Activated T-cell treated with anti-CD3 and anti-CD28 coated beads, Interleukin-2, amount 50 U/mL, for 24 hours (primary cell): ENCODE measurements around the gene CHD2.

ENCODE experiments used
- DNase-seq: peaks from one replicate; pipeline ENCODE4 v3.0.0-alpha.2; 2020
- H3K27ac Mint-ChIP-seq: 2 replicates; pipeline ENCODE4 v1.8.0; 2020; ENCODE audit warnings: mild to moderate bottlenecking, mixed read lengths
- H3K27me3 Mint-ChIP-seq: 2 replicates; pipeline ENCODE4 v1.8.0; 2020; ENCODE audit warnings: mixed read lengths
- H3K36me3 Mint-ChIP-seq: 2 replicates; pipeline ENCODE4 v1.8.0; 2020; ENCODE audit warnings: low read depth, mixed read lengths
- H3K4me1 Mint-ChIP-seq: 2 replicates; pipeline ENCODE4 v1.8.0; 2020; ENCODE audit warnings: low read depth, mixed read lengths
- H3K4me3 Mint-ChIP-seq: 2 replicates; pipeline ENCODE4 v1.8.0; 2020; ENCODE audit warnings: mild to moderate bottlenecking, moderate library complexity, mixed read lengths
- H3K9me3 Mint-ChIP-seq: 2 replicates; pipeline ENCODE4 v1.8.0; 2020; ENCODE audit warnings: mixed read lengths

Gene CHD2

DNA sequence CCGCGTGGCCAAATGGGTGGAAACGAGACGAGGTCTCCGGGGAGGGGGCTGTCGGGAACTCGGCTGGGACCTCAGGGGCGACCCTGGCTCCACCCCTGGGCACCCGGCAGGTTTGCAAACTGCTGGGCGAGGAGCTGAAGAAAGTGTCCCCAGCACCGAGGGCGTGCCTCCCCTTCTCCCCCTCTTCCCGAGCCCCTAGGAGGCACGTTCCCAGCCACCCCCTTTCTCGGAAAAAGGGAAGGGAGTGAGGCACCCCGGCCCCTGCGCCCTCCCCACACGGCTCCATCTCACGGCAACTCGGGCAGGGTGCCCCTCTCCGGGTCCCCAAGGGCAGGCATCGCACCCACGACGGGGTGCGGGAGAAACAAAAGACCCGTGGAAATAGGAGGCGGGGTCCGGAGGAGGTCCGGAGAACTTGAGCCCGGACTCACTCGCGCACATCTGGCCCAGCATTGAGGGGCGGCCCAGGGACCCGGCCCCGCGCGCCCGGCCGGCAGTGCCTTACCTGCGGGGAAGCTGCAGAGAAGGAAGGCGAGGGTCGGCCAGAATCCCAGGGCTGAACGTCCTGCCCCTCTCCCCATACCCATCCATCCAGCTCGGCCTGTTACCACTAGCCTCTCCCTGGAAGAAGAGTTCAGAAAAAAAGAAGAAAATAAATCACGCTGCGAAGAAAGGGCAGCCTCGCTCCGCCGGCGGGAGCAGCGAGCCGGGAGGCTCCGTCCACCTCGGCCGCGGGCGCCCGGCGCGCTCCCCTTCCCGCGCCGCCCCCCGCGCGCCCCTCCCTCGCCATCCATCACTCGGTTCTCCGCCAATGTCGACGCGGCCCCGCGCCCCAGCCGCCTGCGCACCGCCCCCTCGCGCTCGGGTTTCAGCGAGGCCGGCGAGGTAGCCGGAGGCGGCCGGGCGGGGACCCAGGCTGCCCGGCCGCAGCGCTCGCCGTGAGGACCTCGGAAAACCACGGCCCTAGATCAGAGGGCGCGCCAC lies 172.6 kb downstream of the CHD2 start:
- peaks cover 62% of the 10 kb centered on the region for H3K27me3 Mint-ChIP-seq
- H3K4me1 Mint-ChIP-seq = peaks cover 17% of the 10 kb centered on the region
- peak overlapping the region; percentile 46 for H3K4me3 Mint-ChIP-seq
- no peak overlapping the region for H3K27ac Mint-ChIP-seq
- no peak for DNase-seq
- no peaks in the 10 kb centered on the region for H3K9me3 Mint-ChIP-seq
- H3K36me3 Mint-ChIP-seq = no peaks in the 10 kb centered on the region

DNA sequence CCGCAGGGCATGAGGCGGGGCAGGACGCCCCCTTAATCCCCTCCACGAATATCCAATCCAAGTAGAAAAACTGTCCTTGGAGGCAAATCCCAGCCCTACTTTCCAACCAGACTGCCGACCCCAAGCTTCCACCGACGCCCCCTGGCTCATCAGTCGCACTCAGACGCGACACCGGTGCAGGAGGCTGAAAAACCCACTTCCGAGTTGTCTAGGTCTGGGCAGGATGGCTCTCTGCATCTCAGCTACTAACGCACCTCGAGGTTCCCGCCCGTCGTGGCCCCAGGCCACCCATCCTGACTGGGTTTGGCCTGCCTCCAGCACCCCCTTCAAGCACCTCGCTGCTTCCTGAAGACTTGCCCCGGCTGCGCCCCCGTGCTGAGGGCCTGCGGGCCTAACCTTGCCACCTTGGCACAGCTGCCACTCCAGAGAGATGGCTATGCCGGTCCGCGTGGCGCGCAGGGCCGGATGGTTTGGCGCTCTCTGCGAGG lies 173.4 kb downstream of the CHD2 start:
- Mint-ChIP-seq H3K27me3 (peaks cover 63% of the 10 kb centered on the region), H3K4me1 (peaks cover 17% of the 10 kb centered on the region), H3K27ac (no peak overlapping the region), H3K36me3 (no peaks in the 10 kb centered on the region), H3K4me3 (peak overlapping the region; percentile 64), H3K9me3 (no peaks in the 10 kb centered on the region)
- DNase-seq = no peak

DNA sequence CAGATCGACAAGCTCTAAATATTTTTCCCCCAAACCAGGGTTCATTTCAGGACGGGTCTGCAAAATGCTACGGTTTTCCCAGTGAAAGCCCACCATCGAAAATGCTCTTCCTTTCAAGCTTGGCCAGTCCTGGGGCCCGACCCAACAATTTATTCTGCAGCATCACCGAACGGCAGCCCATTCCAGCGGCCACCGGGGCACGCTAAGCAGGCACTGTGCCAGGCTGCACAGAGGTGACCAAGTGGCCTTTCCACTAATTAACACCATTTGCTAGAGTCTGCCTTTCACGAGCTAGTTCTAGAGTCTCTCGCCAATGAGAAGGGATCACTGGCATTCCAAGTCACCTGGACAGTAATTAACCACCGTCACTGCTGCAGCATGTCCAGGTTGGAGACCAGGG lies 174.5 kb downstream of the CHD2 start:
- no peak for DNase-seq
- H3K27ac Mint-ChIP-seq = no peak overlapping the region
- H3K4me3 Mint-ChIP-seq = no peak overlapping the region
- no peaks in the 10 kb centered on the region for H3K9me3 Mint-ChIP-seq
- H3K36me3 Mint-ChIP-seq = no peaks in the 10 kb centered on the region
- H3K4me1 Mint-ChIP-seq = peaks cover 17% of the 10 kb centered on the region
- peaks cover 71% of the 10 kb centered on the region for H3K27me3 Mint-ChIP-seq

DNA sequence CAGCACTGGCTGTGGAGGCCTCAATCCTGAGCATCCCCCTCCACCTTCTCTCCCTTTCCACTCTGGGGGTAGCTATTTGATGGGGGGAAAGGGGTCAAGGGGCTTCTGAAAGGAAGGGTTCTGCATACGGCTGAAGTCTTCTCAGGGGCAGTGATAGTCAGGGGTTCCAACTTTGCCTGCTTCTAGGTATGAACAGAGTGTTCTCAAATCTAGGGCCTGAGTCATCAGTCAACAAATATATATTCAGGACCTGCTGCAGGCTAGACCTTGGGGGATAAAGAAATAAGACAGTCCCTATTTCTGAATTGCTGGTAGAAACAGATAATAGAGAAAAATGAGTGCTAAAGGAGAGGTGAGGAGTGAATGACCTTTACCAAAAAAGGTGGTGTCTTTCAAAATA lies 176.1 kb downstream of the CHD2 start:
- Mint-ChIP-seq H3K27me3 (peaks cover 73% of the 10 kb centered on the region), H3K9me3 (no peaks in the 10 kb centered on the region), H3K27ac (no peak overlapping the region), H3K4me1 (peaks cover 17% of the 10 kb centered on the region), H3K36me3 (no peaks in the 10 kb centered on the region), H3K4me3 (no peak overlapping the region)
- DNase-seq = no peak

DNA sequence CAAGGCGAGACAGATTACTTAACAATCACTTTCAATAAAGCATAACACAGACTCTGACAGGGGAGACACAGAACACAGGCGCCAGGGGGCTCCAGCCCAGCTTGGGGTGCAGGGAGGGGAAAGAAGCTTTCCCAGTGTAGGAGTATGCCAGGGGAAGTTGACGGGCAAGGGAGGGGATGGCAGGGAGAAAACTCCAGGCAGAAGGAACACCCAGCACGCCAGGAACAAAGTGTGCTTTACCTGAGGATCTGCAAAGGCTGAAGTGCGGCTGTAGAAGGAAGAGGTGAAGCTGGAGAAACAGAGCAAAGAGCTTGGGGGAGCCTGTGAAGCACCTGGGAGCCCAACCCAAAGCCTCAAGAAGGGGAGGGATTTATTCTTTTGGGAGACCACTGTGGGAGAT lies 176.8 kb downstream of the CHD2 start:
- no peak for DNase-seq
- H3K9me3 Mint-ChIP-seq = no peaks in the 10 kb centered on the region
- no peak overlapping the region for H3K27ac Mint-ChIP-seq
- H3K4me3 Mint-ChIP-seq = no peak overlapping the region
- peaks cover 71% of the 10 kb centered on the region for H3K27me3 Mint-ChIP-seq
- H3K36me3 Mint-ChIP-seq = no peaks in the 10 kb centered on the region
- peaks cover 15% of the 10 kb centered on the region for H3K4me1 Mint-ChIP-seq
